ENCODE measurements around the gene GPR15.

GRCh38 chr3:98532275-98532637, 478 bp downstream of the GPR15 start:
- TF ChIP-seq POLR2AphosphoS5 (IDR thresholded peaks at IDR 0.05) (no peak), CTCF (IDR thresholded peaks at IDR 0.05 in 8 of 11, conservative IDR thresholded peaks at IDR 0.05 in 3 of 11) (no peak)

Measured in spleen (tissue), 7 donors.